Measurements from ENCODE around the gene MAGEA11.
"Not testable (repeated sequence)": the region's sequence is repeated elsewhere in the genome, so short reads cannot be mapped to it uniquely, and the experiment has no call there.

GRCh38 chrX:149692686-149693272 is 19.1 kb upstream of the MAGEA11 start:
- not testable (repeated sequence) for TF ChIP-seq CTCF (IDR thresholded peaks at IDR 0.05; ENCODE audit: insufficient read depth, low read length, poor library complexity, severe bottlenecking); EZH2phosphoT487 (conservative IDR thresholded peaks at IDR 0.05; ENCODE audit: low read length)

All from SU-DHL-6 (cell line).